Measurements from ENCODE around the gene ETNK2. TPM values are rescaled to one million over a fixed set of nuclear protein-coding genes. Genes with fewer than 3 reads are reported as not detected.

The ETNK2 gene
- total RNA-seq, 2 donors from 2014 or later, result 4.0 to 15.8 TPM

- no peak for DNase-seq
- H3K27me3 ChIP-seq, result no peaks in the 10 kb centered on the region
- peaks cover 27% of the 10 kb centered on the region for H3K4me1 ChIP-seq
- no peak overlapping the region for H3K4me3 ChIP-seq
- intact Hi-C loops (cut with DNase I), result loop anchor here (5.0 kb wide), 2 partner anchors 52 to 247 kb away; partner anchors contain the start of gene SOX13
- no peak overlapping the region for H3K27ac ChIP-seq
- ATAC-seq, result no peak
- H3K36me3 ChIP-seq (replicated peaks in 1 of 2; ENCODE audit: insufficient read depth in 1 of 2, low read depth in 2 of 2), result peaks cover 0 to 14% of the 10 kb centered on the region in 2 donors
- H3K9me3 ChIP-seq, result no peaks in the 10 kb centered on the region
- 90 to 91% methylated on average over 18 to 22 of the region's 22 CpGs for WGBS, 2 donors
- TF ChIP-seq CTCF (IDR thresholded peaks at IDR 0.05), result no peak
- no peak for TF ChIP-seq POLR2A (IDR thresholded peaks at IDR 0.05)
Measured at GRCh38 chr1:204124639-204125038, 27.2 kb downstream of the ETNK2 start.

- Histone ChIP-seq H3K4me1 (peaks cover 14% of the 10 kb centered on the region), H3K36me3 (replicated peaks in 1 of 2; ENCODE audit: insufficient read depth in 1 of 2, low read depth in 2 of 2) (peaks cover 0 to 17% of the 10 kb centered on the region in 2 donors), H3K27ac (no peak overlapping the region), H3K27me3 (no peaks in the 10 kb centered on the region), H3K4me3 (no peak overlapping the region), H3K9me3 (no peaks in the 10 kb centered on the region)
- TF ChIP-seq POLR2A (IDR thresholded peaks at IDR 0.05), result no peak
- peak; percentile 17 to 45 (median 20) for TF ChIP-seq CTCF (IDR thresholded peaks at IDR 0.05)
- intact Hi-C loops (cut with DNase I), result loop anchor here (5.0 kb wide), 1 partner anchor 246 kb away; no protein-coding TSS in a partner anchor
- ATAC-seq (no peak), DNase-seq (peak in 1 of 4 donors; percentile 35)
- WGBS, 2 donors, result 57 to 77% methylated on average over 4 to 9 of the region's 9 CpGs
Measured at GRCh38 chr1:204123376-204123775, 28.5 kb downstream of the ETNK2 start.

GRCh38 chr1:204121840-204122555 is 29.8 kb downstream of the ETNK2 start:
- ATAC-seq, result no peak
- WGBS, 2 donors, result 85 to 87% methylated on average over 11 of the region's 17 CpGs
- H3K27me3 ChIP-seq, result no peaks in the 10 kb centered on the region
- intact Hi-C loops (cut with DNase I), result loop anchor here (5.0 kb wide), 1 partner anchor 245 kb away; no protein-coding TSS in a partner anchor
- DNase-seq, result no peak
- H3K4me1 ChIP-seq, result peaks cover 3% of the 10 kb centered on the region
- no peak overlapping the region for H3K4me3 ChIP-seq
- no peaks in the 10 kb centered on the region for H3K9me3 ChIP-seq
- TF ChIP-seq POLR2A (IDR thresholded peaks at IDR 0.05) (no peak), CTCF (IDR thresholded peaks at IDR 0.05) (no peak)
- no peak overlapping the region for H3K27ac ChIP-seq
- peaks cover 0 to 18% of the 10 kb centered on the region in 2 donors for H3K36me3 ChIP-seq (replicated peaks in 1 of 2; ENCODE audit: insufficient read depth in 1 of 2, low read depth in 2 of 2)

- Histone ChIP-seq H3K27me3 (no peaks in the 10 kb centered on the region), H3K9me3 (no peaks in the 10 kb centered on the region), H3K4me1 (no peaks in the 10 kb centered on the region), H3K27ac (no peak overlapping the region), H3K36me3 (replicated peaks in 1 of 2; ENCODE audit: insufficient read depth in 1 of 2, low read depth in 2 of 2) (peaks cover 0 to 6% of the 10 kb centered on the region in 2 donors), H3K4me3 (no peak overlapping the region)
- TF ChIP-seq CTCF (IDR thresholded peaks at IDR 0.05) (no peak), POLR2A (IDR thresholded peaks at IDR 0.05) (no peak)
- WGBS, 2 donors, result 89 to 91% methylated on average over 4 of the region's 4 CpGs
- DNase-seq, result no peak
- ATAC-seq, result no peak
- intact Hi-C loops (cut with DNase I), result no loop called here
Measured at GRCh38 chr1:204116539-204116938, 35.3 kb downstream of the ETNK2 start.

DNA sequence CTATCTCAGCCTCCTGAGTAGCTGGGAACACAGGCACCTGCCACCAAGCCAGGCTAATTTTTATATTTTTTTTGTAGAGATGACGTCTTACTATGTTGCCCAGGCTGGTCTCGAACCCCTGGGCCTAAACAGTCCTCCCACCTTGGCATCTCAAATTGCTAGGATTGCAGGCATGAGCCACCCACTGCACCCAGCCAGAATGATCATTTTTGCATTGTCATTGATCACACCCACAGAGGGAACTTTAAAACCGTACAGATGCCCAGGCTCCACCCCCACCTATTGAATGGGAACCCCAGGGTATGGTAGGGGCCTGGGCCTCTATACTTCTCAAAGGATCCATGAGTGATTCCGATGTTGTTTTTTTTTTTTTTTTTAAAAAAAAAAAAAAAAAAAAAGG is 36.7 kb downstream of the ETNK2 start:
- no peak for DNase-seq
- Histone ChIP-seq H3K27ac (no peak overlapping the region), H3K4me1 (no peaks in the 10 kb centered on the region), H3K27me3 (no peaks in the 10 kb centered on the region), H3K36me3 (replicated peaks in 1 of 2; ENCODE audit: insufficient read depth in 1 of 2, low read depth in 2 of 2) (peaks cover 0 to 6% of the 10 kb centered on the region in 2 donors), H3K4me3 (no peak overlapping the region), H3K9me3 (no peaks in the 10 kb centered on the region)
- 75 to 90% methylated on average over 4 of the region's 4 CpGs for WGBS, 2 donors
- no peak for ATAC-seq
- intact Hi-C loops (cut with DNase I), result no loop called here
- no peak for TF ChIP-seq CTCF (IDR thresholded peaks at IDR 0.05)
- no peak for TF ChIP-seq POLR2A (IDR thresholded peaks at IDR 0.05)

All from body of pancreas (tissue), 4 donors.